GM19351 (cell line): Measurements from ENCODE around the gene ITGA7.
"Not testable (repeated sequence)": the region's sequence is repeated elsewhere in the genome, so short reads cannot be mapped to it uniquely, and the experiment has no call there.

Source experiments
- ATAC-seq: cut with Tn5 transposase; IDR thresholded peaks from one replicate; pipeline ENCODE4 v1.9.1; 2021; ENCODE audit warnings: mild to moderate bottlenecking, moderate library complexity; ENCODE audit not compliant: unreplicated experiment

The ITGA7 gene

DNA sequence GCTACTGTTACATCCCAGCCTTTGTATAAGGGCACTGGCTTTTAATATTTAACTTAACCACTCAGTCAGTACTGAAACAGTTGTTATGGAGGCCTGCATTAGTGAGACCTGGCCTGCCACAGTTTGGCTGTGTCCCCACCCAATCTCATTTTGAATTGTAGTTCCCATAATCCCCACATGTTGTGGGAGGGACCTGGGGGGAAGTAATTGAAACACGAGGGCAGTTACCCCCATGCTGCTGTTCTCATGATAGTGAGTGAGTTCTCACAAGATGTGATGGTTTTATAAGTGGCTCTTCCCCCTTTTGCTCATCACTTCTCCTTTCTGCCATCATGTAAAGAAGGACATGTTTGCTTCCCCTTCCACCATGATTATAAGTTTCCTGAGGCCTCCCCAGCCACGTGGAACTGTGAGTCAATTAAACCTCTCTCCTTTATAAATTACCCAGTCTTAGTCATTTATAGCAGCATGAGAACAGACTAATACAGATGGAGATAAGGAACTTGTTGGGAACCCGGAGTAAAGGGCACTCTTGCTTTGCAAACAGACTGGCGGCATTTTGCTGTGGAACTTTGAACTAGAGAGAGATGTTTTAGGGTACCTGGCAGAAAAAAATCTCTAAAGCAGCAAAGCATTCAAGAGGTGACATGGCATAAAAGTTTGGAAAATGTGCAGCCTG, 56.9 kb downstream of the ITGA7 start:
- ATAC-seq: not testable (repeated sequence)

- ATAC-seq: no peak
Measured at GRCh38 chr12:55647027-55647426, 60.7 kb downstream of the ITGA7 start.

GRCh38 chr12:55644591-55644990, 63.1 kb downstream of the ITGA7 start:
- ATAC-seq: no peak

DNA sequence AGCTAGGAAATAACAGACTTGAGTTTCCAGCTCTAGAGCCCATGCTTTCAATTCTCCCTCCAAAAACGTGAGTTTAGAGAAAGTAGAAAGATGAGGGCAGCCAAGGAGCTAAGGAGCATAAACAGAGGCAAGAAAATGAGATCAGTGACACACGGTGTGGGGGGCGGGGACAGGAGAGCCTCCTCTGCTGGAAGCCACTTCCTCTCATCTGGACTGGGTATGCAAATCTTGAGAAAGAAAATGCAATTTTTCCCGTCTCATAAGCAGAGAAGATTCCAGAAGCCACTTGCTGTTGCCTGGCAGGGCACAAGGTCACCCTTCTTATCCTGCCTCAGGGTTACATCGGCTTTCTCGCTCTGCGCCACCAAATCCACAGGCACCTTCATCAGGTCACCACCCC, 65.0 kb downstream of the ITGA7 start:
- ATAC-seq: peak; percentile 44

DNA sequence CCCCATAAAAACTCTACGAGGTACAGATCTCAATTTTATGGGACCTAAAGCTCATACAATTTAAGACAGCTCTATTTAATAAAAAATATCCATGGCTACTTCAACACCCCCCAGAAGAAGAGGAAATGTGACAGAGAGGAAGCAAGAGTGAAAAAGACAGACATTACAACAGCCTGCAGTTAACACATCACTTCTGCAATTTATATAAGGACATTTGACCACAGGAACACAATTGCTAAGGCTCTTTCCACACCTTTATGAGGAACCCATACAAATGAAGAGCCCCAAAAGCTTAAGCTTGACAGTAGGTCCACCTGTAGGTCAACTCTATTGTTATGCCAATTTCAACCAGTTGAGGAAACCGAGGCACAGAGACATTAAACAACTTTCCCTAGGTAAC, 65.4 kb downstream of the ITGA7 start:
- peak; percentile 50 for ATAC-seq

DNA sequence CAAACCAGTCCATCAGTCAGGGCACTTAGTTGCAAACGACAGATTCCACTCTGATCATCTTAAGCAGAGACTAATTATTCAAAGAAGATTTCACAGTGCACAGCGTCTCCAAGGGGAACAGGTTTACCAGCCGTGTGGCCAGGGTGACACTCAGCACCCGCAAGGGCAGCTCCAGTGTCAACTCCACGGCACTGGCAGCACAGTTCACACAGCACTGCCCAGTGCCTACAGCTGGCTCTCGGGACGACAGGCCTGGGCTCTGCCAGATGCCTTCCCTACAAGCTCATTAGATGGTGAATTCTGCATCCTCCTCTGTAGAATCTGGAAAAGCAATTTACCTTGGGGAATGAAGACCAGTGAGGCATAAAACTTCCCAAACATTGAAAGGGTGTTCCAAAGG, 66.1 kb downstream of the ITGA7 start:
- ATAC-seq: no peak

DNA sequence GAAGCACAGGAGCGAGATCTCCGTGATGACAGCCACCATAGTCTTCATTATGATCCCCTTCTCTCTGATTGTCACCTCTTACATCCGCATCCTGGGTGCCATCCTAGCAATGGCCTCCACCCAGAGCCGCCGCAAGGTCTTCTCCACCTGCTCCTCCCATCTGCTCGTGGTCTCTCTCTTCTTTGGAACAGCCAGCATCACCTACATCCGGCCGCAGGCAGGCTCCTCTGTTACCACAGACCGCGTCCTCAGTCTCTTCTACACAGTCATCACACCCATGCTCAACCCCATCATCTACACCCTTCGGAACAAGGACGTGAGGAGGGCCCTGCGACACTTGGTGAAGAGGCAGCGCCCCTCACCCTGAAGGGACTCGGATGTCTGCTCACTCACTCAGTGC, 70.2 kb downstream of the ITGA7 start:
- ATAC-seq: no peak

- no peak for ATAC-seq
Measured at GRCh38 chr12:55636853-55637252, 70.9 kb downstream of the ITGA7 start, which contains the start of gene OR10P1. TSS of gene OR10P1 (plus strand) at chr12:55636892. CDS start at chr12:55636892, 0 bp downstream.

GRCh38 chr12:55636116-55636655, 71.5 kb downstream of the ITGA7 start:
- no peak for ATAC-seq
